HEK293 (cell line): ENCODE data around the gene KIF26B.

Experiments used
- CTCF ChIA-PET: fragments of 350-600 bp; formaldehyde crosslinking; extraction: SDS; loops from one replicate; lab custom pipeline; 2021; ENCODE audit warnings: antibody characterized with exemption; lab: Yijun Ruan, JAX
- POLR2A ChIA-PET: fragments of 300-600 bp; formaldehyde crosslinking; extraction: SDS; loops from one replicate; lab custom pipeline; 2020; ENCODE audit warnings: antibody characterized with exemption, inconsistent platforms; lab: Yijun Ruan, JAX
- H3K27ac ChIP-seq: fragments of 200-500 bp; sonication (Bioruptor generic); 2 replicates; pipeline ENCODE4 v1.5.1; 2014; ENCODE audit warnings: low read depth, low read length, control low read depth, inconsistent platforms; ENCODE audit errors: extremely low read depth
- H3K36me3 ChIP-seq, 2 experiments: fragments of 200-500 bp in 1 of 2; sonication (Bioruptor generic) in 1 of 2; 1 replicate in 1 of 2; 2 replicates in 1 of 2; pipeline ENCODE4 v1.5.1; 2014 to 2017; ENCODE audit warnings: inconsistent platforms in 2 of 2, low read length in 2 of 2; ENCODE audit not compliant: control insufficient read depth in 2 of 2, insufficient read depth in 1 of 2
- H3K4me1 ChIP-seq: fragments of 200-500 bp; sonication (Bioruptor generic); 2 replicates; pipeline ENCODE4 v1.5.1; 2014; ENCODE audit warnings: mild to moderate bottlenecking, low read length, inconsistent platforms; ENCODE audit not compliant: control insufficient read depth, insufficient read depth
- H3K4me3 ChIP-seq: 2 replicates; pipeline ENCODE4 v1.5.1; 2011; ENCODE audit warnings: low read depth, mild to moderate bottlenecking, control low read depth, low read length, moderate library complexity
- H3K9me3 ChIP-seq: fragments of 200-500 bp; sonication (Bioruptor generic); 2 replicates; pipeline ENCODE4 v1.5.1; 2014; ENCODE audit warnings: low read depth, low read length, inconsistent platforms; ENCODE audit not compliant: control insufficient read depth, insufficient read depth
- HIC1 ChIP-seq: fragments of 450-650 bp; formaldehyde crosslinking; IDR thresholded peaks from 2 replicates; pipeline ENCODE4 v1.5.1; 2016; ENCODE audit warnings: missing biosample characterization, missing genetic modification characterization
- KLF7 ChIP-seq: fragments of 450-650 bp; formaldehyde crosslinking; IDR thresholded peaks from 2 replicates; pipeline ENCODE4 v1.5.1; 2016; ENCODE audit warnings: missing biosample characterization, missing genetic modification characterization, borderline replicate concordance
- KLF8 ChIP-seq: fragments of 450-650 bp; formaldehyde crosslinking; IDR thresholded peaks from 2 replicates; pipeline ENCODE4 v1.5.1; 2016; ENCODE audit warnings: missing biosample characterization, missing genetic modification characterization
- MEIS1 ChIP-seq: sonication (generic); formaldehyde crosslinking; IDR thresholded peaks from 2 replicates; pipeline ENCODE4 v1.8.1; 2022; ENCODE audit warnings: missing genetic modification reagents, mild to moderate bottlenecking, borderline replicate concordance
- RBAK ChIP-seq: fragments of 450-650 bp; formaldehyde crosslinking; IDR thresholded peaks from 2 replicates; pipeline ENCODE4 v1.5.1; 2016; ENCODE audit warnings: missing biosample characterization, missing genetic modification characterization
- TCF7L2 ChIP-seq: IDR thresholded peaks from 2 replicates; pipeline ENCODE4 v1.6.1; 2011; ENCODE audit warnings: low read depth, mild to moderate bottlenecking, inconsistent platforms, low read length, moderate library complexity, borderline replicate concordance
- ZFP41 ChIP-seq: fragments of 450-650 bp; formaldehyde crosslinking; IDR thresholded peaks from 2 replicates; pipeline ENCODE4 v1.5.1; 2016; ENCODE audit warnings: missing biosample characterization, missing genetic modification characterization, borderline replicate concordance
- ZNF202 ChIP-seq: fragments of 450-650 bp; formaldehyde crosslinking; IDR thresholded peaks from 2 replicates; pipeline ENCODE4 v1.5.1; 2016; ENCODE audit warnings: missing biosample characterization, missing genetic modification characterization, borderline replicate concordance
- ZNF211 ChIP-seq: fragments of 450-650 bp; formaldehyde crosslinking; IDR thresholded peaks from 2 replicates; pipeline ENCODE4 v1.5.1; 2016; ENCODE audit warnings: low read depth, missing biosample characterization, missing genetic modification characterization
- ZNF223 ChIP-seq: fragments of 450-650 bp; formaldehyde crosslinking; IDR thresholded peaks from 2 replicates; pipeline ENCODE4 v1.5.1; 2016; ENCODE audit warnings: missing biosample characterization, missing genetic modification characterization
- ZNF23 ChIP-seq: fragments of 450-650 bp; formaldehyde crosslinking; IDR thresholded peaks from 2 replicates; pipeline ENCODE4 v1.5.1; 2016; ENCODE audit warnings: missing biosample characterization, missing genetic modification characterization, borderline replicate concordance
- ZNF239 ChIP-seq: fragments of 450-650 bp; formaldehyde crosslinking; IDR thresholded peaks from 2 replicates; pipeline ENCODE4 v1.5.1; 2016; ENCODE audit warnings: missing biosample characterization, missing genetic modification characterization
- ZNF24 ChIP-seq: fragments of 450-650 bp; formaldehyde crosslinking; IDR thresholded peaks from 2 replicates; pipeline ENCODE4 v1.5.1; 2016; ENCODE audit warnings: missing biosample characterization, missing genetic modification characterization
- ZNF335 ChIP-seq: fragments of 450-650 bp; formaldehyde crosslinking; conservative IDR thresholded peaks from 2 replicates; pipeline ENCODE4 v1.5.1; 2016; ENCODE audit warnings: missing biosample characterization, missing genetic modification characterization
- ZNF391 ChIP-seq: fragments of 450-650 bp; formaldehyde crosslinking; IDR thresholded peaks from 2 replicates; pipeline ENCODE4 v1.5.1; 2016; ENCODE audit warnings: low read depth, missing biosample characterization, missing genetic modification characterization, borderline replicate concordance
- ZNF394 ChIP-seq: fragments of 450-650 bp; formaldehyde crosslinking; IDR thresholded peaks from 2 replicates; pipeline ENCODE4 v1.5.1; 2016; ENCODE audit warnings: missing biosample characterization, missing genetic modification characterization, mild to moderate bottlenecking, moderate library complexity, borderline replicate concordance
- ZNF501 ChIP-seq: fragments of 450-650 bp; formaldehyde crosslinking; IDR thresholded peaks from 2 replicates; pipeline ENCODE4 v1.5.1; 2016; ENCODE audit warnings: missing biosample characterization, missing genetic modification characterization
- ZNF654 ChIP-seq: fragments of 450-650 bp; formaldehyde crosslinking; IDR thresholded peaks from 2 replicates; pipeline ENCODE4 v1.5.1; 2016; ENCODE audit warnings: low read depth, missing biosample characterization, missing genetic modification characterization
- ZNF777 ChIP-seq: fragments of 450-650 bp; formaldehyde crosslinking; IDR thresholded peaks from 2 replicates; pipeline ENCODE4 v1.5.1; 2017; ENCODE audit warnings: missing biosample characterization, missing genetic modification characterization, borderline replicate concordance
- ZNF791 ChIP-seq: fragments of 450-650 bp; formaldehyde crosslinking; IDR thresholded peaks from 2 replicates; pipeline ENCODE4 v1.5.1; 2016; ENCODE audit warnings: missing biosample characterization, missing genetic modification characterization
- ZSCAN16 ChIP-seq: fragments of 450-650 bp; formaldehyde crosslinking; IDR thresholded peaks from 2 replicates; pipeline ENCODE4 v1.5.1; 2016; ENCODE audit warnings: missing biosample characterization, missing genetic modification characterization
- TF ChIP-seq, protein P1 (sequence below): fragments of 450-650 bp; formaldehyde crosslinking; IDR thresholded peaks from 2 replicates; pipeline ENCODE4 v1.5.1; 2016; ENCODE audit warnings: missing biosample characterization, missing genetic modification characterization

Gene KIF26B

DNA sequence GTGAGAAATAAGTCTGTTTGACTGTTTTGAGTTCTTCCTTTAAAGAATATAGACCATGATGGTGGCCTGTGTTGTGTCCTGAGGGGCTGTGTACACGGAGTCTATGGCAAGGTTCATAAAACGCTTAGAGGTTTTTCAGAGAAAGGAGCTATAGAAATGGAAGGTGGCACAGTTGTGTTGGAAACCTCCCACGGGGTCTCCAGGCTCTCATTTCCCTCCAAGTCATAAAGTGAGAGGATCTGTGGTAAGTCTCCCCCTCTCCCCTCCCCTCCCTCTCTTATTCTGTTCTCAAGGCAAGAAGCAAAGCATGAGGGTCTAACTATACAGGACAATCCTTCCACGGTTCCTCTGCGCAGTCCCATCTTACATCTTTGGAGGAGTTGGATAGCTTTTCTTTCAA, 139.2 kb downstream of the KIF26B start (continued):
- TF ChIP-seq, protein P1, sequence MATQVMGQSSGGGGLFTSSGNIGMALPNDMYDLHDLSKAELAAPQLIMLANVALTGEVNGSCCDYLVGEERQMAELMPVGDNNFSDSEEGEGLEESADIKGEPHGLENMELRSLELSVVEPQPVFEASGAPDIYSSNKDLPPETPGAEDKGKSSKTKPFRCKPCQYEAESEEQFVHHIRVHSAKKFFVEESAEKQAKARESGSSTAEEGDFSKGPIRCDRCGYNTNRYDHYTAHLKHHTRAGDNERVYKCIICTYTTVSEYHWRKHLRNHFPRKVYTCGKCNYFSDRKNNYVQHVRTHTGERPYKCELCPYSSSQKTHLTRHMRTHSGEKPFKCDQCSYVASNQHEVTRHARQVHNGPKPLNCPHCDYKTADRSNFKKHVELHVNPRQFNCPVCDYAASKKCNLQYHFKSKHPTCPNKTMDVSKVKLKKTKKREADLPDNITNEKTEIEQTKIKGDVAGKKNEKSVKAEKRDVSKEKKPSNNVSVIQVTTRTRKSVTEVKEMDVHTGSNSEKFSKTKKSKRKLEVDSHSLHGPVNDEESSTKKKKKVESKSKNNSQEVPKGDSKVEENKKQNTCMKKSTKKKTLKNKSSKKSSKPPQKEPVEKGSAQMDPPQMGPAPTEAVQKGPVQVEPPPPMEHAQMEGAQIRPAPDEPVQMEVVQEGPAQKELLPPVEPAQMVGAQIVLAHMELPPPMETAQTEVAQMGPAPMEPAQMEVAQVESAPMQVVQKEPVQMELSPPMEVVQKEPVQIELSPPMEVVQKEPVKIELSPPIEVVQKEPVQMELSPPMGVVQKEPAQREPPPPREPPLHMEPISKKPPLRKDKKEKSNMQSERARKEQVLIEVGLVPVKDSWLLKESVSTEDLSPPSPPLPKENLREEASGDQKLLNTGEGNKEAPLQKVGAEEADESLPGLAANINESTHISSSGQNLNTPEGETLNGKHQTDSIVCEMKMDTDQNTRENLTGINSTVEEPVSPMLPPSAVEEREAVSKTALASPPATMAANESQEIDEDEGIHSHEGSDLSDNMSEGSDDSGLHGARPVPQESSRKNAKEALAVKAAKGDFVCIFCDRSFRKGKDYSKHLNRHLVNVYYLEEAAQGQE (tag by site-specific recombination), result no peak
- no peak for TF ChIP-seq ZNF202 (tag by site-specific recombination)

DNA sequence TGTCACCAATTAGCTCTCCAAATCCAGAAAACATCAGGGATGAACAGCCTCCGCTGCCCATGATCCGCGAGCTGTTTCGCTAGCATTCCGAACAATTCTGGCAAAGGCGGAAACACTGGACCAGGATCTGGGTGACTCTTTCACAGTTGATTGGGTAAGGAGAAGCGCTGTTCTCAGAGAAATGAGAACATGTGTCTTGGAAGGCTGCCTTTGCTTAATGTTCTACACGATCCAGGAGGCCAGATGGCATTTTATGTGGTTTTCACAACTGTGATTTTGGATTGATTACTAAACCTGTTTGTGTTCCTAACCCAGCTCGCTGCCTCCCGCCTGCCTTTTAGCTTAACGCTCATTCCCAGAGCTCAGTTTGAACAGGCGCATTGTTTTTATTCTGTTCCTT, 144.0 kb downstream of the KIF26B start:
- H3K9me3 ChIP-seq, result no peaks in the 10 kb centered on the region
- TF ChIP-seq TCF7L2, result no peak
- no peak for TF ChIP-seq ZNF654
- TF ChIP-seq KLF7 (tag by site-specific recombination), result no peak
- TF ChIP-seq KLF8 (tag by site-specific recombination), result no peak
- TF ChIP-seq ZNF791 (tag by site-specific recombination), result no peak
- no peak for TF ChIP-seq ZNF24
- TF ChIP-seq RBAK, result no peak
- TF ChIP-seq ZNF777 (tag by site-specific recombination), result no peak
- no peak for TF ChIP-seq ZFP41 (tag by site-specific recombination)
- TF ChIP-seq ZNF335 (tag by site-specific recombination), result no peak
- TF ChIP-seq ZNF391 (tag by site-specific recombination), result no peak
- no peak for TF ChIP-seq HIC1 (tag by site-specific recombination)
- no peak for TF ChIP-seq ZNF394 (tag by site-specific recombination)
- no peak for TF ChIP-seq MEIS1
- TF ChIP-seq ZSCAN16 (tag by site-specific recombination), result no peak
- TF ChIP-seq ZNF223 (tag by site-specific recombination), result no peak
- TF ChIP-seq ZNF23, result no peak
- TF ChIP-seq ZNF211 (tag by site-specific recombination), result no peak
- no peak for TF ChIP-seq ZNF239 (tag by site-specific recombination)
- no peak for TF ChIP-seq ZNF501 (tag by site-specific recombination)
- H3K4me3 ChIP-seq, result no peak overlapping the region
- H3K27ac ChIP-seq, result no peak overlapping the region
- ChIA-PET POLR2A (no interaction called here), CTCF (no interaction called here)
- H3K4me1 ChIP-seq, result no peaks in the 10 kb centered on the region
- no peaks in the 10 kb centered on the region for H3K36me3 ChIP-seq
